Mesenteric fat pad (tissue), 1 donor: ENCODE data around the gene SPN. TPM values are rescaled to one million over a fixed set of nuclear protein-coding genes. Genes with fewer than 3 reads are reported as not detected.
"Not testable (repeated sequence)": the region's sequence is repeated elsewhere in the genome, so short reads cannot be mapped to it uniquely, and the experiment has no call there.

ENCODE experiments used
- DNase-seq: peaks from one replicate; pipeline ENCODE4 v3.0.0-alpha.2; 2020; ENCODE audit warnings: low spot score
- total RNA-seq: library from RNA; stranded (reverse); fragmentation: NEBNext Ultra II Directional; extraction: Animal tissue kit (Norgen Biotek cat#: 25700); gene quantifications from one replicate; pipeline ENCODE4 v1.2.1, GENCODE V29; 2021
- donor health status: DM: yes; HTN: yes; CAD: no.

Gene SPN
- total RNA-seq, 1 donor from 2014 or later, result 2.9 TPM

DNA sequence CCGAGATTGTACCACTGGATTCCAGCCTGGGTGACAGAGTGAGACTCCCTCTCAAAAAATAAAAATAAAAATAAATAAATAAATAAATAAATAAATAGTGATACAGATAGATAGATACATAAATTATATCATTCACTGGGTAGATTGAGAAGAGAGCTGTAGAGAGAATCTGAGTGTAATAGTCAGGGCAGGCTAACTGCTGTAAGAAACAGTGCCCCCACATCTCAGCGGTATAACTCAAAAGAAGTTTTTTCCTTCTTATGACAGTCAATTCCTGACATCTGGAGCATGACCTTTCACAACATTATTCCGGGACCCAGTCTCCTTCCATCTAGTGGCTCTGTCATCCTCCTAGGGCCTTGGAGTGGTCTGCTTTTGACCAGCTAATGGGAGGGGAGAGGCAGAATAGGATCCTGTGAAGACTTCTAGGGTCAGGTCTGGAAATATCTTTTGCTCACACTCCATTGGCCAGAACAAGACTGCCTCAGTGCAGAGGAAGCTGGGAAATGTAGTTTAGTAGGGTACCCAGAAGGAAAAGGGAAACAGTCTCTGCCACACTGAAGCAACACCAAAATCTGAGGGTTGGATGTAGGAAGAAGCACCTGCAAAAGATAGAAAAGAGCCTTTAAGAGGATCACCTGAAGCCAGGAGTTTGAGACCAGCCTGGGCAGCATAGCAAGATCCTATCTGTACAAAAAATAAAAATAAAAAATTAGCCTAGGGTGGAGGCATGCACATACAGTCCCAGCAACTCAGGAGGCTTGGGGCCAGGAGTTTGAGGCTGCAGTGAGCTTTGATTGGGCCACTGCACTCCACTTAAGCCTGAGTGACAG is 13.0 kb downstream of the SPN start:
- no peak for DNase-seq

DNA sequence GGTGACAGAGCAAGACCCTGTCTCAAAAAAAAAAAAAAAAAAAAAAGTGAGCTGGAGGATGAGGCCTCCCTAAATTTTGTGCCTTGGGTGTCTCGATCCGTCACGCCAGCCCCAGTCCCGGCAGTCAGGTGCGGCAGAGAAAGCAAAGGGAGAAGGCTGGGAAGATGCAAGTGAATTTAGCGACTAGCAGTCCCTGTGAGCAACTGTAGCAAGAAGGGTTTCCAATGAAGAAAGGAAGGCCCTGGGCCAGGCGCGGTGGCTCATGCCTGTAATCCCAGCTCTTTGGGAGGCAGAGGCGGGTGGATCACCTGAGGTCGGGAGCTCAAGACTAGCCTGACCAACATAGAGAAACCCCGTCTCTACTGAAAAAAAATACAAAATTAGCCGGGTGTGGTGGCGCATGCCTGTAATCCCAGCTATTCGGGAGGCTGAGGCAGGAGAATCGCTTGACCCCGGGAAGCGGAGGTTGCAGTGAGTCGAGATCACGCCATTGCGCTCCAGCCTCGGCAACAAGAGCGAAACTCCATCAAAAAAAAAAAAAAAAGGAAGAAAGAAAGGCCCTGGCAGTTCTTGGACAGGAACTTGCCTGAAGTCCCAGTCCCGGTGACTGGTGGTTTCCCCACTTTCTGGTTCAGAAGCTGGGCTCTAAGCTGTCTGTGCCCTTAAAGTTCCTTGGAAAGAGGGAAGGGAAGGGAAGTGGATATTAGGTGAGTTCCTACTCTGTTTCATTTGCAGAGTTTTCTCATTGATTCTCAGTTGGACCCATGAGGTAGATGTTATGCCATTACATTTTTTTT is 14.1 kb downstream of the SPN start:
- no peak for DNase-seq

DNA sequence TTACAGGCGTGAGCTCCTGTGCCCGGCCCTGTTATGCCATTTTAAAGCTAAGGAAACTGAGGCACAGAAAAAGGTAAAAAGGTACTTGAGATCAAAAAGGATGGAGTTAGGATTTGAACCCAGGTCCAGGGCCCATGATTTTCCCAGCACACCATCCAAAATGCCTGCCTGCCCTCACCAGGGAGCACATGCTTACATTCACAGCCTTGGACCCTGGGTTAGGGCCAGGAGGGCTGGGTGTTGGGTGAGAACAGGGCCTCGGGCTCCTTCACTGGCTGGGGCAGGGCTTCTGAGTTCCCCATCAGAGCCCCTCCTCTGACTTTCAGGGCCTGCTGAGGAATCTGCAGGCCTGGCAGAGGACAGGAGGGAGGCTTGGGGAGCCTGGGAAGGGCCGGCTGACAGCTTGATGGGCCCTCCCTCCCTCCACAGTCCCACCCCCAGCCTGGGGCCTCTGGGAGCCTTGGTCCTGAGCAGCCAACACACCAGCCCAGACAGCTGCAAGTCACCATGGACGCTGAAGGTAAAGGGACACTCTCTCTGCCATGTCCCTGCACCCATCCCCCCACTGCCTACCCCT is 15.7 kb downstream of the SPN start, which contains the start of gene QPRT:
Gene QPRT, plus strand, starts transcription at position 490 of the 577 bp plus-strand sequence. Its CDS starts 18 bp downstream, at position 508.
- DNase-seq, result no peak

DNA sequence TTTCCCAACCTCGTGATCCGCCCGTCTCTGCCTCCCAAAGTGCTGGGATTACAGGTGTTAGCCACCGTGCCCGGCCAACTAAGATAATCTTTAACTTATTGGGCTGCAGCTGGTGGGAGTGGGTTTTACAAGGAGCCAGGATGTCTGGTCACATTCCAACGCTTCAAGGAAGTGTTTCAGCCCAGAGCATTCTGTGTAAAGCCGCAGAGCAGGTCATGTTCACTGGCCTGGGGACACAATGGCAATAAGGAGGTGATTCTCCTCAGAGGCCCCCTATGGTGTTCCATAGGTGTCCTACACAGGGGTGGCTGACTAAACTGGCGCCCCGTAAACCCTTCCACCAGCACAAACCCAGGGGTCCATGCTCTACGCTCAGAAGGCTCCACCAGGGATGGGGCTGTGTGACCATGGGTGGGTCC is 17.1 kb downstream of the SPN start:
- no peak for DNase-seq

DNA sequence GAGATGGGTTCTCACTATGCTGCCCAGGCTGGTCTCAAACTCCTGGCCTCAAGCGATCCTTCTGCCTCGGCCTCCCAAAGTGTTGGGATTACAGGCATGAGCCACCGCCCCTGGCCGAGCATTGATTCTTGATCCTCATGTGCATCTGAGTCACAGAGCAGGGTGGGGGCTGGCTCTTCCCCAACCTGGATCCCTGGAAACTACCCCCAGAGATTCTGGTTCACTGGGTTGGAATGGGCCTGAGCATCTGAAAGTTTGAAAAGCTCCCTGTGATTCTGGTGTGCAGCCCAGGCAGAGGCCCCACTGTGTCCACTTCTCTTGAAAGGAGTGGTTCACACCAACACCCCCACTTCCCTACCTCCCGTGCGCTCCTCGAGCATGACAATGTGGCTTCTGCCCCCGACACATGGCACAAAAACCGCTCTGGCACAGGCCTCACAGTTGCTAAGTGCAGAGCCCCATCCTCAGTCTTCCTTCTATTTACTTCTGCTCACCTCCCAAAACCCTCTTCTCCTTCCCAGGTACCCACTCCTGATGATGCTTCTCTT is 20.6 kb downstream of the SPN start:
- DNase-seq, result no peak

DNA sequence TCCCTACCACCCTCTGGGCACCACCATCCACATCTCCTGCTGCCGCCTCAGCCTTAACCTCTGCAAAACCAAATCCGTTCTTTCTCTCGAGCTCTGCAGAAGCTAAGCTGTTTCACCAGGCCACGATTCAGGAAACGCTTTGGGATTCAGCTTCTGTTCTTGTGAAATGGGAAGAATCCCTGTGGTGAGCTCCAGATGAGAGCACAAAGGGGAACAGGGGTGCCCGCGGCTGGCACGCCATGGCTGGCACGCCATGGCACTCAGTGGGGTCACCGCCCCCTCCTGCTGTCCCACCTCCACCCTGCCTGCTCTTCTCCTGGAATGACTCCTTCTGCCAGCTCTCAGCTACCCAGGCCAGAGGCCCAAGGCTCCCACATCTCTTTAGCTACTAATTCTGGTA is 21.6 kb downstream of the SPN start:
- DNase-seq, result no peak

DNA sequence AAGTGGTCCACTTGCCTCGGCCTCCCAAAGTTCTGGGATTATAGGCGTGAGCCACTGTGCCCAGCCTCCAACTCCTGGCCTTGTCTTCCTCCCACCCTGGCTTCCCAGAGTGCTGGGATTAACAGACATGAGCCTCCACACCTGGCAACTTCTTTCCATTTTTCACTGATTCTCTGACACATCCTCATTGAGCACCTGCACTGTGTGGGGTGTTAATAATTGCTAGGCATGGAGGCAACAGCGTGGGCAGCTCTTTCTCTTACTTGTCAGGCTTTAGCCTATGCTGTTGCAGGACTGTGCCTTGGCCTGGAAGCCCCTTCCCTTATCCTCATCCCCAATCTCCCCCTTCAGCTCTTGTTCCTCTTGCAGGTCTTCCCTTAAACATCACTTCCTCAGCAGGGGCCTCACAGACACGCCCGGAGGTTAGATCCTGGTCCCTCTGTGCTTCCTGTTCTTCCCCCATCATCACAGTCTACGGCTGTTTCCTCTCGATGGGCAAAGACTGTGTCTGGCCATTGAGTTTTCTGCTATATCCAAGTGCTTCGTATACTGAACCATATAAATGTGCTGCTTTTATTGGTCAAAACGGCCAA is 23.8 kb downstream of the SPN start:
- no peak for DNase-seq

DNA sequence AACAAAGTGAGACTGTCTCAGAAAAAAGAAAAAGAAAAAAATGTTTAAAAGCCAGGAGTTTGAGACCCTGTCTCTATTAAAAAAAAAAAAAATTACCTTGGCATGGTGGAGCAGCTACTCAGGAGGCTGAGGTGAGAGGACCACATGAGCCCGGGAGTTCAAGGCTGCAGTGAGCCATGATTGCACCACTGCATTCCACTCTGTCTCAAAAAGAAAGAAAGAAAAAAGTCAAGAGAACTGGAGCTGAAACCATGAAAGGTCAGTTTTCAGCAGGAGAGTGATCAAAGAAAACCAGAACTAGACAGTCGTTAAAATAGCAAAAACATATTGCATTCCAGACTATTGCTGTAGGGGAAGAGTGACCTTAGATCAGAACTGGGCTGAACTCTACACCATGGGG is 24.7 kb downstream of the SPN start:
- no peak for DNase-seq

DNA sequence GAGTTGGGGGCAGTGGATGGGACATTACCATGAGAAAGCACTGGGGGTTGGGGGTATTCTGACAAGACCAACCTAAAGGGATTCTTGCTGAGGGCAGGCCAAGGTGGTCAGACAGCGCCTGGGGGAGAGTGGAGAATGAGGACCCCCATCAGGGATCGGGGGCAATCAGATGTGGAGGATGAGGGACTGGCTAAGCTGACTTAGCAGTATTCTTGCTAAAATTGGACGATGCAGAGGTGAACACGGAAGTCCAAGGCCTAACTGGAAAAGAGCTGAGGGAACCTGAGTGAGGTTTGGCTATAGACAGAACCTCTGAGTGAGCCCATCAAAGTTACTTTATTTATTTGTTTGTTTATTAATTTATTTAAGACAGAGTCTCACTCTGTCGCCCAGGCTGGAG is 25.1 kb downstream of the SPN start:
- no peak for DNase-seq

DNA sequence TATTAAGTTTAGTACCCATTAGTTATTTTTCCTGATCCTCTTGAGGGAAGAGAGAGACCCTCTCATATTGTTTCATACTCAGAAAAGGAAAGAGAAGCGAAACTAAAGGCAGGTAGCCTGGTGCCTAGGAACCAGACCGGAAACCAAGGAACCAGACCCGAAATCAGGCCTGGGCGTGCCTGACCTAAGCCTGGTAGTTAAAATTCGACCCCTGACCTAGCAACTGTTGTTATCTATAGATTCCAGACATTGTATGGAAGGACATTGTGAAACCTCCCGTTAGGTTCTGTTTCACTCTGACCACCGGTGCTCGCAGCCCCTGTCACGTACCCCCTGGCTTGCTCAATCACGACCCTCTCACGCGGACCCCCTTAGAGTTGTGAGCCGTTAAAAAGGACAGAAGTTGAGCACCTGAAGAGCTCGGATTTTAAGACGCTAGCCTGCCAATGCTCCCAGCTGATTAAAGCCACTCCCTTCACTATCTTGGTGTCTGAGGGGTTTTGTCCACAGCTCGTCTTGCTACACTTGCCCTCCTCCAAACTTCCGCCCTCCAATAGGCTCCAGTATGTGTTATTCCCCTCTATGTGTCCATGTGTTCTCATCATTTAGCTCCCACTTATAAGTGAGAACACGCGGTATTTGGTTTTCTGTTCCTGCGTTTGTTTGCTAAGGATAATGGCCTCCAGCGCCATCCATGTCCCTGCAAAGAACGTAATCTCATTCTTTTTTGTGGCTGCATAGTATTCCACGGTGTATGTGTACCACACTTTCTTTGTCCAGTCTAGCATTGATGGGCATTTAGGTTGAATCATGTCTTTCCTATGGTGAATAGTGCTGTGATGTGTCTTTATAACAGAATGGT is 26.7 kb downstream of the SPN start:
- DNase-seq, result not testable (repeated sequence)

DNA sequence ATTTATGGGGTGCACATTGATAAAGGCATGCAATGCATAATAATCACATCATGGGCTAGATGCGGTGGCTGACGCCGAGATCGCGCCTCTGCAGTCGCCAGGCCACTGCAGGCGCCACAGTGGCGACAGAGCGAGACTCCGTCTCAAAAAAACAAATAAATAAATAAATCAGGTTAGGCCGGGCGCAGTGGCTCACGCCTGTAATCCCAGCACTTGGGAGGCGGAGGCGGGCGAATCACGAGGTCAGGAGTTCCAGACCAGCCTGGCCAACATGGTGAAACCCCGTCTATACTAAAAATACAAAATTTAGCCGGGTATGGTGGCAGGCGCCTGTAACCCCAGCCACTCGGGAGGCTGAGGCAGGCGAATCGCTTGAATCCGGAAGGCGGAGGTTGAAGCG is 29.6 kb downstream of the SPN start:
- not testable (repeated sequence) for DNase-seq

DNA sequence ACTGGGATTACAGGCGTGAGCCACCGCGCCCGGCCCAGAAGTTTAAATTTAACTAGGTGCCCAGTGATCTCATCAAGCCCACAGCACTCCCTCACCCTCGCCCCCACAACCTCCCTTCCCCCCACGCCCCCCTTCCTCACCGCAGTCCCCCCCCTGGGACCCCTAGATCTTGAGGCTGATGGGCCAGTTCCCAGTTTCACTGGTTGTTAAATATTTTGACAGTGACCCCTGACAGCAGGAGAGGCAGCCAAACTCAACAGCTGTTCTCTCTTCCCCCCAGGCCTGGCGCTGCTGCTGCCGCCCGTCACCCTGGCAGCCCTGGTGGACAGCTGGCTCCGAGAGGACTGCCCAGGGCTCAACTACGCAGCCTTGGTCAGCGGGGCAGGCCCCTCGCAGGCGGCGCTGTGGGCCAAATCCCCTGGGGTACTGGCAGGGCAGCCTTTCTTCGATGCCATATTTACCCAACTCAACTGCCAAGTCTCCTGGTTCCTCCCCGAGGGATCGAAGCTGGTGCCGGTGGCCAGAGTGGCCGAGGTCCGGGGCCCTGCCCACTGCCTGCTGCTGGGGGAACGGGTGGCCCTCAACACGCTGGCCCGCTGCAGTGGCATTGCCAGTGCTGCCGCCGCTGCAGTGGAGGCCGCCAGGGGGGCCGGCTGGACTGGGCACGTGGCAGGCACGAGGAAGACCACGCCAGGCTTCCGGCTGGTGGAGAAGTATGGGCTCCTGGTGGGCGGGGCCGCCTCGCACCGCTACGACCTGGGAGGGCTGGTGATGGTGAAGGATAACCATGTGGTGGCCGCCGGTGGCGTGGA is 31.5 kb downstream of the SPN start:
- no peak for DNase-seq

DNA sequence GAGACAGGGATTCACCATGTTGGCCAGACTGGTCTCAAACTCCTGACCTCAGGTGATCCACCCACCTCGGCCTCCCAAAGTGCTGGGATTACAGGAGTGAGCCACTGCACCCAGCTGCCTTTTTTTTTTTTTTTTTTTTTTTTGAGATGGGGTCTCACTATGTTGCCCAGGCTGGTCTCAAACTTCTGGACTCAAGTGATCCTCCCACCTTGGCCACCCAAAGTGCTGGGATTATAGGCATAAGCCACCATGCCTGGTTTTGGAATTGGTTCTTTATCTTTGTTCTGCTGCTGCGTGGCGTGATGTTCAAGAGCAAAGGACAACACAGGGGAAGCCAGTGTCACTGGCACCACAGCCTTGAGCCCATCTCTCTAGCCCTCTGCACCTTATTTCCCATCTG is 32.6 kb downstream of the SPN start:
- DNase-seq, result not testable (repeated sequence)

DNA sequence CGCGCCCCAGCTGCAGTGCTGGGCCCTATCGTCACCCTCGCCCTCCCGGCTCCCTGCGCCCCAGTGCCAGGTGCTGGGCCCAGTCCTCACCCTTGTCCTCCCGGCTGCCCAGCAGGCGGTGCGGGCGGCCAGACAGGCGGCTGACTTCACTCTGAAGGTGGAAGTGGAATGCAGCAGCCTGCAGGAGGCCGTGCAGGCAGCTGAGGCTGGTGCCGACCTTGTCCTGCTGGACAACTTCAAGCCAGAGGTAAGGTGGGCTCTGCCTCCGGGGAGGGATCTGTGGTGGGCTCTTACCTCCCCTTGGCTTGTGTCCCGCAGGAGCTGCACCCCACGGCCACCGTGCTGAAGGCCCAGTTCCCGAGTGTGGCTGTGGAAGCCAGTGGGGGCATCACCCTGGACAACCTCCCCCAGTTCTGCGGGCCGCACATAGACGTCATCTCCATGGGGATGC is 33.9 kb downstream of the SPN start:
- no peak for DNase-seq

DNA sequence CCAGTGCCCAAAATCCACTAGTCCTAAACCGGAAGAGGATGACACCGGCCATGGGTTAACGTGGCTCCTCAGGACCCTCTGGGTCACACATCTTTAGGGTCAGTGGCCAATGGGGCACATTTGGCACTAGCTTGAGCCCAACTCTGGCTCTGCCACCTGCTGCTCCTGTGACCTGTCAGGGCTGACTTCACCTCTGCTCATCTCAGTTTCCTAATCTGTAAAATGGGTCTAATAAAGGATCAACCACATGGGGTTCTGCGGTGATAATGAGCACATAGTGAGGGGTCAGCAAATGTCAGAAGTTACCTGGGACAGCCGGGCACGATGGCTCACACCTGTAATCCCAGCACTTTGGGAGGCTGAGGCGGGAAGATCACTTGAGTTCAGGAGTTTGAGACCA is 34.3 kb downstream of the SPN start:
- DNase-seq, result no peak

DNA sequence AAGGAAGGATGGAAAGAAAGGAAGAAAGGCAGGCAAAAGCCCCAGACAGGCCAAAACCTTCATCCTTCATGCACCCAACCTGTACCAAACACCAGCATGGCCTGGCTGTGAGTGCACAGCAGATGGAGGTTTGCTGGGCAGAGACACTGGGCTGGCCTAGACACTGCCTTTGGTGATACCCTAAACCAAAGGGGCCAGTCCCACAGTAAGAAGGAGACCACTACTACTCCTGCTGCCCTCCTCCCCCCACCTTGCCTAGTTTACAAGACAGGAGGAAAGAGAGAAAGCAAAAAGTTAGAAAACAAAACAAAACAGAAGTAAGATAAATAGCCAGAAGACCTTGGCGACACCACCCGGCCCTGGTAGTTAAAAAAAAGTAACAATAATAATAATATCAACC is 35.0 kb downstream of the SPN start:
- DNase-seq, result no peak

DNA sequence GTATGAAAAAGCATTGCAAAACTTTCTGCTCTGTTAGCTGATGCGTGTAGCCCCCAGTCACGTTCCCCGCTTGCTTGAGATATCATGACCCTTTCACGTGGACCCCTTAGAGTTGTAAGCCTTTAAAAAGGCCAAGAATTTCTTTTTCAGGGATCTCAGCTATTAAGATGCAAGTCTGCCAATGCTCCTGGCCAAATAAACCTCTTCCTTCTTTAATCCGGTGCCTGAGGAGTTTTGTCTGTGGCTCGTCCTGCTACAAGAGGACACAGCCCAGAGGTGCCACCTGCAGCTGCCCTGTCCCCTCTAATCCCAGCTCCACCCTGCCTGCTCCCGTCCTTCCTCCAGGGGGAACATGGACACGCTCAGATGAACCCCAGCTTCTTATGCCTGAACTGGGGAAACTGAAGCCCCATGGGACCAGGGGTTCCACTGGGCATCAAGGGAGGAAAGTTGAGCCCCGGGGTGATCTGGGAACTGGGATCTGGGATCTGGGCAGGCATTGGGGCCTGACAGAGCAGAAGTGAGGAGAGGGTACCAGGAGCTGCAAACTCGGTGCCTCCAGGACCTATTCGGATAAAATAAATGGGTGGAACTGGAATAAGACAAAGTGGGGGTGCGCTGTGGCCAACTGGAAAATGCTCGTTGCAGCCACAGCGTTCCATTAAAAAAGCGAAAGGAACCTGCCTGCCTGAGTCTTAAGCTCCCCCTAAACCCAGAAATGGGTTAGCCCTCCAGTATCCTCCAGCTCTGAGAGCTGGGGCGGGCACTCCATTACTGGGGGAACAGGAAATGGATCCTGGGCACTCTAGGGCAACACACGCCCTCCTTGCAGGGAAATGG is 35.7 kb downstream of the SPN start:
- DNase-seq, result no peak
